Transverse colon (tissue), 3 donors: ENCODE measurements around the gene HIVEP3.

ENCODE experiments used
- CTCF ChIP-seq, 5 experiments: fragments of 200-600 bp in 3 of 5; fragments of 450-650 bp in 2 of 5; sonication (generic) in 3 of 5; IDR thresholded peaks; 1 replicate in 2 of 5; 2 replicates in 3 of 5; pipeline ENCODE4 v1.5.1; 2016 to 2017; ENCODE audit warnings: antibody characterized with exemption in 5 of 5, inconsistent platforms in 3 of 5, mild to moderate bottlenecking in 2 of 5, moderate library complexity in 1 of 5
- EP300 ChIP-seq: sonication (generic); formaldehyde crosslinking; IDR thresholded peaks from one replicate; pipeline ENCODE4 v1.6.1; 2017; ENCODE audit warnings: antibody characterized with exemption, low read depth
- POLR2A ChIP-seq: fragments of 450-650 bp; IDR thresholded peaks from one replicate; pipeline ENCODE4 v1.6.1; 2016; ENCODE audit warnings: antibody characterized with exemption, mild to moderate bottlenecking, moderate library complexity

GRCh38 chr1:41486371-41487125 is 432.2 kb downstream of the HIVEP3 start:
- TF ChIP-seq CTCF (IDR thresholded peaks at IDR 0.05) (no peak), EP300 (no peak), POLR2A (no peak)
